ENCODE results near the gene CDH10. TPM values are rescaled to one million over a fixed set of nuclear protein-coding genes. Genes with fewer than 3 reads are reported as not detected.

CDH10 gene
- total RNA-seq, 4 donors from 2014 or later: 0.09 TPM; not detected in 3

- intact Hi-C loops (cut with DNase I): no loop called here
- Histone ChIP-seq H3K9me3 (no peaks in the 10 kb centered on the region), H3K4me1 (no peaks in the 10 kb centered on the region), H3K4me3 (no peak overlapping the region), H3K36me3 (no peaks in the 10 kb centered on the region), H3K27ac (no peak overlapping the region), H3K27me3 (no peaks in the 10 kb centered on the region)
- no peak for DNase-seq
- 53 to 54% methylated on average over 2 of the region's 2 CpGs for WGBS, 2 donors
- TF ChIP-seq POLR2A (IDR thresholded peaks at IDR 0.05): no peak
- TF ChIP-seq, protein P1, sequence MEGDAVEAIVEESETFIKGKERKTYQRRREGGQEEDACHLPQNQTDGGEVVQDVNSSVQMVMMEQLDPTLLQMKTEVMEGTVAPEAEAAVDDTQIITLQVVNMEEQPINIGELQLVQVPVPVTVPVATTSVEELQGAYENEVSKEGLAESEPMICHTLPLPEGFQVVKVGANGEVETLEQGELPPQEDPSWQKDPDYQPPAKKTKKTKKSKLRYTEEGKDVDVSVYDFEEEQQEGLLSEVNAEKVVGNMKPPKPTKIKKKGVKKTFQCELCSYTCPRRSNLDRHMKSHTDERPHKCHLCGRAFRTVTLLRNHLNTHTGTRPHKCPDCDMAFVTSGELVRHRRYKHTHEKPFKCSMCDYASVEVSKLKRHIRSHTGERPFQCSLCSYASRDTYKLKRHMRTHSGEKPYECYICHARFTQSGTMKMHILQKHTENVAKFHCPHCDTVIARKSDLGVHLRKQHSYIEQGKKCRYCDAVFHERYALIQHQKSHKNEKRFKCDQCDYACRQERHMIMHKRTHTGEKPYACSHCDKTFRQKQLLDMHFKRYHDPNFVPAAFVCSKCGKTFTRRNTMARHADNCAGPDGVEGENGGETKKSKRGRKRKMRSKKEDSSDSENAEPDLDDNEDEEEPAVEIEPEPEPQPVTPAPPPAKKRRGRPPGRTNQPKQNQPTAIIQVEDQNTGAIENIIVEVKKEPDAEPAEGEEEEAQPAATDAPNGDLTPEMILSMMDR (IDR thresholded peaks at IDR 0.05): no peak
These were observed 49.4 kb downstream of the CDH10 start for GRCh38 chr5:24595329-24595728.

- H3K36me3 ChIP-seq: no peaks in the 10 kb centered on the region
- intact Hi-C loops (cut with DNase I): no loop called here
- no peak overlapping the region for H3K4me3 ChIP-seq
- no peak for DNase-seq
- TF ChIP-seq, protein P1 (IDR thresholded peaks at IDR 0.05): no peak
- no peak for TF ChIP-seq POLR2A (IDR thresholded peaks at IDR 0.05)
- H3K4me1 ChIP-seq: no peaks in the 10 kb centered on the region
- H3K9me3 ChIP-seq: no peaks in the 10 kb centered on the region
- no peak overlapping the region for H3K27ac ChIP-seq
- no peaks in the 10 kb centered on the region for H3K27me3 ChIP-seq
These were observed 53.4 kb downstream of the CDH10 start for GRCh38 chr5:24591426-24591825.

- intact Hi-C loops (cut with DNase I): no loop called here
- Histone ChIP-seq H3K27me3 (no peaks in the 10 kb centered on the region), H3K4me1 (no peaks in the 10 kb centered on the region), H3K9me3 (no peaks in the 10 kb centered on the region), H3K27ac (no peak overlapping the region), H3K4me3 (no peak overlapping the region), H3K36me3 (no peaks in the 10 kb centered on the region)
- 71 to 78% methylated on average over 3 of the region's 3 CpGs for WGBS, 2 donors
- no peak for DNase-seq
- TF ChIP-seq POLR2A (IDR thresholded peaks at IDR 0.05): no peak
- TF ChIP-seq, protein P1 (IDR thresholded peaks at IDR 0.05): no peak
These were observed 55.2 kb downstream of the CDH10 start for GRCh38 chr5:24589566-24589965.

DNA sequence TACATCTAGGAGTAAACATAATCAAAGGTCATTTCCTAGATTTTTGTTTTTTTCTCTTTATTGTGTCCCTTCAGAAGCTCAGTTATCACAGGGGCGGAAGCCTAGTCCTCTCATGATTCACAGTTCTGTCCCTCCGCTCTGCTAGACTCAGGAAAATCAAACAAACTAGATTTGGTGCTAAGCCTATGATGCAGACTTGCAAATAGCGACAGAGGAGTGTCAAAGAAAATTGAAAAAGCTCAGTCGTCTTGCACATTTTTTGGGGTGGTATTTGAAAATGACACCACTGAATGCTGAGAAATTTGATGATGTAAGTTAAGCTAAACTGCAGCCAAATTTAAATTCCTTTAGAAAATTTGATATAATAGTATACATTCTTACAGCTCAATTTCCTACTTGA, 59.0 kb downstream of the CDH10 start:
- DNase-seq: no peak
- H3K4me1 ChIP-seq: no peaks in the 10 kb centered on the region
- H3K27ac ChIP-seq: no peak overlapping the region
- intact Hi-C loops (cut with DNase I): no loop called here
- 64 to 72% methylated on average over 4 of the region's 4 CpGs for WGBS, 2 donors
- H3K27me3 ChIP-seq: no peaks in the 10 kb centered on the region
- H3K36me3 ChIP-seq: no peaks in the 10 kb centered on the region
- H3K4me3 ChIP-seq: no peak overlapping the region
- no peak for TF ChIP-seq POLR2A (IDR thresholded peaks at IDR 0.05)
- TF ChIP-seq, protein P1 (IDR thresholded peaks at IDR 0.05): no peak
- no peaks in the 10 kb centered on the region for H3K9me3 ChIP-seq

DNA sequence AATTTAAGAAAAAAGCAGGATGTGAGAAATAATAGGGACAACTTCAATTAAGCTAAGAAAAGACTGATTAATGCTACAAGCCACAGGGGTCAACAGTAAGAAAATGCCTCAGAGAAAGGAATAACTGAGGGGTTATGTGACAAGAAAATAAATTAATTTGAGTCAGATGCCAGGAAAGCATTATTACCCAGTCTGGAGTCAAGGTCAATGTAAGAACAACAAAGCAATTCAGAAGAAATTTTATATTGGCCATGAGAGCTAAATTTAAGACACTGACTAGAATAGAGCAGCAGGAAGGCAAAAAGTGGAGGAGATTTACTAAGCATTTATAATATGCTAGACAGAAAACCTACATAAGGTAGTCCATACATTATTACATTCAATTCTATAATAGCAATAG, 73.5 kb downstream of the CDH10 start:
- TF ChIP-seq POLR2A (IDR thresholded peaks at IDR 0.05): no peak
- TF ChIP-seq, protein P1 (IDR thresholded peaks at IDR 0.05): no peak
- no peak for DNase-seq
- Histone ChIP-seq H3K36me3 (no peaks in the 10 kb centered on the region), H3K4me3 (no peak overlapping the region), H3K9me3 (peaks cover 0 to 5% (median 5%) of the 10 kb centered on the region in 3 donors), H3K27me3 (no peaks in the 10 kb centered on the region), H3K27ac (no peak overlapping the region), H3K4me1 (no peaks in the 10 kb centered on the region)
- intact Hi-C loops (cut with DNase I): no loop called here
